ENCODE measurements around the gene NEDD4.
"Not testable (repeated sequence)": the region's sequence is repeated elsewhere in the genome, so short reads cannot be mapped to it uniquely, and the experiment has no call there.

Gene NEDD4

DNA sequence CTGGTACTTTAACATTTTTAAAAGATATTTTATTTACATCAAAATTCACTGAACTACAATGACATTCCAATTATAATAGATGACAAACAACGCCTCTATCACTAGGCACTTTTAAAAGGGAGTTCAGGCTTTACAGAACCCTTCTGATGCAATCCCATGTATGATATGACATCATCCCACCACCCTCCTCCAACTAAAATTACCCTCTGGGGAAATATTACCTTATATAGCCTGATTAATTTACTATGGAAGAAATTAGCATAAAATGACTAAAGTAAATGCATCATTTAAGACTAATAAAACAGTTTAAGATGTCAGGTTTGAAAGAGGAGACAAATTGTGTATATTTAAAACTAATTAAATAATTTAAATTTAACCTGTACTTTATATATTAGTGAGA lies 10.4 kb upstream of the NEDD4 start:
- DNase-seq = not testable (repeated sequence)

DNA sequence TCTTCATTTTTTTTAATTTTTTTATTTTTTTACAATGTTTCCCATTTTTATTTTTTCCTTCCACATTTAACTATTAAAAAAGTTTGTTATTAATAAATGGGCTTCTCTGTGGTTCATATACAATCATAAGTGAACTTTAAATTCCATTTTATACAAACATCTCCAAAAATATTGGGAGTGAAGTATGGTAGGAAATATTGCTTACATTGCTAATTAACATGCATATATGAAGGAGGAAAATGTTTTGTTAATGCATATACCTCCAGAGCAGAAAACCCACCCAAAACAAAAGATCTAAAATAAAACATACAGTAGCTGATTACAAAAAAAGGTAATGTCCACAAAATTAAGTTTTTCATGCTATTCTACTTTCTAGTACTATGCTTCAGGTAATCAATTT lies 9.9 kb upstream of the NEDD4 start:
- DNase-seq = not testable (repeated sequence)

DNA sequence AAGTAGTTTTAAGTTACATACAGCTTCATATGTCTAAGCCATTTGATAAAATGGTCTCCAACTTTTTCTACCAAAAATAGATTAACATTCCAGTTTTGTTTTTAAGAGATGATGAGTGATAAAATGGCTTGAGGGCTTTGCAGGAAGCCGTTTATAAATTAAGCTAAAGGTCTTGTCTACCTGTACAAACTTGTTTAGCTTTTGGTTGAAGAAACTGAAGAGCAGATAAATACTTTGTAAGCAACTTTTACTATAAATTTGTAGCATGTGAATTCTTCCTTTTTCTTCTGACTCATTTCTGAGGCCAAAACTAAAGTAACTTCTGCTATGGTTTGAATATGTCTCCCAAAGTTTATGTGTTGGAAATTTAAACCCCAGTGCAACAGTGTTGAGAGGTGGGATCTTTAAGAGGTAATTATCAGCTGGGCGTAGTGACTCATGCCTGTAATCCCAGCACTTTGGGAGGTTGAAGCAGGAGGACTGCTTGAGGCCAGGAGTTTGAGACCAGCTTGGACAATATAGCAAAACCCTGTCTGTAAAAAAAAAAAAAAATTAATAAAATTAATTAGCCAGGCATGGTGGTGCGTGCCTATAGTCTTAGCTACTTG lies 8.2 kb upstream of the NEDD4 start:
- DNase-seq = no peak

DNA sequence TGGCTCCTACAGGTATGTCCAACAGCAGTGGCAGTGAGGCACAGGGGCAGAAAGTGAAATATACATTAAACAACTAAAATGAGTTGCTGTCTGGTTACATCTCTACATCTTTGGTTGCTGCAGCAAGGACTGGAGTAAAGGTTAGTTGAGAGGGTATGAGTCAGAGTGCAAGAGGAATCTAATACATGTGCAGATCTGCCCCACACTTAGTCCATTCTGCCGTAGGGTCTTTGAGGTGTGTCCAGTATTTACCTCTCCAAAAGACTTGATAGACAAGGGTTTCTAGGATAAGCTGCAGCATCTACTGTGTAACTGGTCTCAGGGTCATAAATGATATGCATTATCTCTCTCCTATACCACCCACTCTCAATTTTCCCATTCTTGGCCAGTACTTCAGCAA lies 6.2 kb upstream of the NEDD4 start:
- no peak for DNase-seq

DNA sequence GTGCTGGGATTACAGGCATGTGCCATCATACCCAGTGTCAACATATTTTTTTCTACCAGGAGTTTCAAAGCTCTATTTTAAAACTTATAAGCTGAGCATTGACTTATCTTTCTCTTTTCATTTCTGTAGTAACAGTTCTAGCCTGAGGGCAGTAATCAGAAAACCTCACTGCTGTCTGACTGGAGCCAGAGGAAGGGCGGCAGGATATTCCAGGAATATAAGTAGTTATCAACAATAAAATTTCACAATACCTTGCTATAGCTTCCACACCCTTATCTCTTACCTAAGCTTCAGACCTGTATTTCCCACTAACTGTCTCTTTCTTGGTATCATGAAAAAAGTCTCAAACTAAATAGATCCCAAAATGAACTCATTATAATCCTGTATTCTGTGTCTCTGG lies 5.1 kb upstream of the NEDD4 start:
- no peak for DNase-seq

DNA sequence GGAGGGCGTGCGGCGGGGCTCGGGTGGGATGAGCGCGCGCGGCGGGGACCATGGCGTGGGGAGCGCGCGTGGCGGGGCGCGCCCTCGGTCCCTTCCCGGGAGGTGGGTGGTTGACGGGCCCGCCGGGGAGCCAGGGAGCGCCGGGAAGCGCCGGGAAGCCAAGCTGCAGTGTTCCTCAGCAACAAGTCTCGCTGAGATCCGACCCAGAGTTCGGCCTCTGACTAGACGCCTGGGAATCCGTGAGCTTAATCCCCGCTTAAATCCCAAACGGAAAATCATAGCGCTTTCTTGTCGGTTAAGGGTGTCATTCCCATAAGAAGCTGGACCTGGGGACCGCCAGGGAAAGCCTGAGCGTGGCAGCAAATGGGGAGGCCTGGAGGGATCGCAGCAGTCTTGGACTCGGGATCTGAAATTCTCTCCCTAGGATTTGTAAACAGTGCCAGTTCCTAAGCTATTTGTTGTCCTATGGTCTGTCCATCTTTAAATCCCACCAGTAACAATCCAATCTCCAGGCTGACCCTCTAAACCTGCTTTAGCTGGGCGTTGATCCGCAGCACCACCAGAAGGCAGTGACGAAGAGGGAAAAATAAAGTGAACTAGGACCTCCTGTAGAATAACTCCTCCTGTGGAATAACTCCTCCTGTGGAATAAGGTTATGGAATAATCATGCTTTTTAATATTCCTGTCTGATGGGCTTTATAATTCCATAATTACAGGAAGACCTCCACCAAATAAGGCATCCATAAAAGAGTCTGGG lies 570 bp upstream of the NEDD4 start:
- DNase-seq = peak; percentile 28

DNA sequence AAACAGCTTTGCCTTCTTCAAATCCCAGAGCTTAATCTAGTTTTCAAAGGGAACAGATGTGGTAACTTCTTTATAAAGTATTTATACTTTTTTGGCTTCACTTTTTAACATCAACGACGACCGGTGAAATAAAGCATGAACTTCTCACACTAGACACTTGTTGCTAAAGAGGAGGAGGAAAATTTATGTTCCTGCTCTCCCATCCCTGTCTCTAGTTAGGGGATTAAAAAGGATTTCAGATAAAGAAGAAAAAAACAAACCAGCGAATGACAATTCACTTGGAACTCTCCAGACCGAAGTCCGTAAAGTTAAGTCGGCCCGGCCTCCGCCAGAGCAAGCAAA lies 672 bp downstream of the NEDD4 start:
- DNase-seq = no peak

DNA sequence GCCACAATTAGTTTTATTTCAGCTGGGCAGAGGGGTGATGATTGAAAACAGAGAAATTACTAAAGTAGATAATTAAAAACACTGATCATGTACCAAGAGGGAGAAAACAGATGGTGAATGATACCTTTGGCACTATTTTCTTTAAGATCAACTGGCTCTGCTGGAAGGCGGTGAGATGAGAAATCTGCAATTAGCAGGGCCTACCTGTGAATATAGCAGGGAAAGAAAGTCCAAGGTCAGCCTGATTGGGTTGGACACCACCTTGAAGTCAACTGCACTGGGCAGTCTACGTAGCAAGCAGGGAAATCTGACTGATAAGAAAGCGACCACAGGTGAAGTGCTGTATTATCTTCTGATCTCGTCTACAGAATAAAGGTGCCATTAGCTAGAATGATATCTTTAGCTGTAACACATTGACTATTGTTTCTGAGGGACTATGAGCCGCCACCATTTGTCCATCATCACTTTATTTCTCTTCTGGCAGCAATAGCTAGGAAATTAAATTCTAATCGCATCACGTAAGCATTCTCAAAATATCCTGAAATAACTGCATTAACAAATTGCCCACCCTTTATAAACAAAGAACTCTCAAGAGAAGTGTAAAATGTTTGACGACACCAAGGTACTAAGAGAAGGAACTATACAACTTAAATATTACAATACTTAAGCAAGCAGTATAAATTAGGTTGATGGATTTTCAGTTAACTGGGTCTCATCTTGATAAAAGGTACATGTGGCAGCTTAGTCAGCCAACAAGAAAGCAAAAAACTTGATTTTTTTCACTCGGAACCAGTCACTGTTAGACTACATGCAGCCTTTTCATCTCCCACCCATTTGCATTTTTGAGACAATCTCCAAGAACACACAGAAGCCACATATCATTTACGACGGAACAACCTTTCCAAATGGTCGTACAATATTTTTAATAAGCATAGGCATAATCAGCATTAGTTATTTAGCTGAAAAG lies 1.3 kb downstream of the NEDD4 start:
- no peak for DNase-seq

DNA sequence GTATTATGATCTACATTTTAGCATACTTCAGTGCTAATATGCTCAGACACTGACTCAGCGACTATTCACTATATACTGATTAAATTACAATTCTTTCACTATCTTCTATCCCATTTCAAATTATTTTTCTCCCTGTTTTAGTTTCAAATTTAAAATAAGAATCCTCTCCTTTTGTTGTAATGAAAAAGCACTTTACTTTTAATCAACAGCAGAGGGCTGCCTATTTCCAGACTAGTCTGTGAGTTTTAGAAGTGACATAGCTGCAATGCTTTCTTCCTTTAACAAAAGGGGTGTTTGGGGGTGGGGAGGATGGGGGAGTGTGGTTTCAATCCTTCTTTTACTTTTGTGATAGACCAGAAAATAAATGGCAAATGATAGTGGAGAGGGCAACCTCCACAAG lies 2.4 kb downstream of the NEDD4 start:
- DNase-seq = no peak

DNA sequence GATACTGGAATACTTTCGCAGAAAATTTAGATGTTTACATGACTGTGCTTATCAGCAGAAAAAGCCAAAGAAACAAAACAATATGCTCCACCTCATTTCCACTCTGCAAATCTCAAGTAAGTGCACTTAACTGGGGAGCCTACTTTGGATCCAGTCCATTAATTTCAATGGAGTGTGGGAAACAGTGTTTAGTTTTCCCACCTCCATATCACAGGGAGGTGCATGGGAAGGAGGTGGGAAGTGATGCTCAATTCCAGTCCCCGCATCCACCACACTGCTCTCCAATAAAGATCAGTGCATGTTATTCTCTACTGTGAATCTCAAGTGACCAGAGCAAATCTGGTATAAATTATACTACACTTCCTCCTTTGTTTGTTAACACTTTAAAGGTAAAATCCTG lies 2.9 kb downstream of the NEDD4 start:
- DNase-seq = no peak

DNA sequence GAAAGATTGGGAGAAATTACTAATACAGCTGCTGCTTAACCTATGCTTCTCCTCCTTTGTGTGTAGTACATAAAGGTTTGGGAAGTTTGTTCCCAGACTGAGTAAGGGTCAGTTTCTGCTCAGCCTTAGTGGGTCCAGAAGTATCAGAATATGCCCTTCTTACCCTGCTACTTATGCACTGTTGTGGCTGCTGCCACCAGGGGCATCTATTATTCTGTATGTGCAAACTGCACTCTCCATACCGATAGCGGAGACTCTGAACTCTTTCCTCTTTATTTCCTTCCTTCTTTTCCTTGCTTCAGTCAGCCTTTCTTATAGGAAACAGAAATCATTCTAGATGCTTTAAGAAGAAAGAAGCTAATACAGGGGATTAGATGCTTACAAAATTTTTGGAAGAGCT lies 4.0 kb downstream of the NEDD4 start:
- DNase-seq = no peak

DNA sequence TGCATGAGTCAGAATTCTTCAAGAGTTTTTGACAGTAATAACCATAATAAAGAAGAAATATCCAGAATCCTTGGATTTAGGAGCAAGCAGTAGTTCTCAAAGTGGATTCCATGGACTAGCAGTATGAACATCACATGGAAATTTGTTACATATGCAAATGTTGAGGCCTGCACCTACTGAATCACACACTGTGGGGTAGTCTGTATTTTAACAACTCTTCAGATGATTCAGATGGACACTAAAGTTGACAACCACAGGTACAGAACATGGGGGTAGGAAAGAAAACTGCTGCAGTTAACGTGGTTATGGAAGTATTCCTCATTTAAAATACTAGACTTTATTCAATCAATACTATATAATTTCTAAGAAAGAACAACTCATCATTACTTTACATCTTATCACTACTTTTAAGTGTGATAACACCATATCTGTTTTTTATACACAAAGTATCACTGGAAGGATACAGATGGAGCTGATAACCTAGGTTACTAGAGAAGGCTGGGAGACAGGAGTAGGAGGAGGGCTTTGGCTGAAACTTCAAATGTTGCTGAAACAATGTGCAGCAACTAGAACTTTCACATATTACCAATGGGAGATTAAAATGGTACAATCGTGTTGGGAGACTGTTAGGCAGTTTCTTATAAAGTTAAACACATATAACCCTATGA lies 11.7 kb downstream of the NEDD4 start:
- no peak for DNase-seq

DNA sequence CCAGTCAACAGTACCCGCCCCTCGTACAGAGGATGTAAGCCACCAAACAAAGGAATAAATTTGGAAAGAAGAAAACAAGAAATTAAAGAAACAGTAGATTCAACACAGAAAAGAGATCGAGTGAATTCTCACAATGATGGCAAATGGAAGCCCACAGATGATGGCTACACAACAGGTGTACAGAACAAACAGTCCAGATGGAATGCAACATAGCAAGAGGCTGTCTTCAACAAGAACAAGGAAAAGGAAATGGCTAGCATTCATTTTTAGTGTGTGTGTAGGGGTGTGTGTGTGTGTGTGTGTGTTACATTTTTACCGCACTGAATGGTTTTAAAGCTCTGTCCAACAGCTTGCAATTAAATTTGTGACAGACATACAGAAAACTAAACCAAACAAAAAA lies 12.9 kb downstream of the NEDD4 start:
- no peak for DNase-seq

DNA sequence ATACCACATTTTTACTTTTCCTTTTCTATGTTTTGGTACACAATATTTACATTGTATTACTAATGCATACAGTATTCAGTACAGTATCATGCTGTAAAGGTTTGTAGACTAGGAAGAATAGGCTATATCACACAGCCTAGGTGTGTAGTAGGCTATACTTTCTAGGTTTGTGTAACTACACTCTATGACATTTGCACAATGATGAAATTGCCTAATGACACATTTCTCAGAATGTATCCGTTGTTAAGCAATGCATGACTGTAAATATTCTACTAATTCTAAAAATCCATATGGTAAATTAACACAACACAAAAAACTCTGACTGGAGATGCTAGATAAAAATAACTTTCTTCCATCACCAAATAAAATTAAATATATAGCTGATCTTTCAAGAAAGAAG lies 16.2 kb downstream of the NEDD4 start:
- DNase-seq = no peak

DNA sequence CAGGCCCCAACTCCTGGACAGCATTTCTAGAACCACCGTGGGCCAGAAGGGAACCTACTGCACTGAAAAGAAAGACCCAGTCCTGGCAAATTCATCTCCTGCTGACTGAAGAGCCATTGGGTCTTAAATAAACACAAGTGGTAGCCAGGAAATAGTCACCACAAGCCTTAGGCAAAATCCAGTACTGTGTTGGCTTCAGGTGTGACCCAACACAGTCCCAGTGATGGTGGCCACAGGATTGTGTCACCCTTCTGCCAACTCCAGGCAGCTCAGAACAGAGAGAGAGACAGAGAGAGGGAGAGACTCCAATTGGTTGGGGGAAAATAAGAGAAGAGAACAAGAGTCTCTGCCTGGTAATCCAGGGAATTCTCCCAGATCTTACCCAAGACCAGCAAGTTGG lies 23.1 kb downstream of the NEDD4 start:
- no peak for DNase-seq

DNA sequence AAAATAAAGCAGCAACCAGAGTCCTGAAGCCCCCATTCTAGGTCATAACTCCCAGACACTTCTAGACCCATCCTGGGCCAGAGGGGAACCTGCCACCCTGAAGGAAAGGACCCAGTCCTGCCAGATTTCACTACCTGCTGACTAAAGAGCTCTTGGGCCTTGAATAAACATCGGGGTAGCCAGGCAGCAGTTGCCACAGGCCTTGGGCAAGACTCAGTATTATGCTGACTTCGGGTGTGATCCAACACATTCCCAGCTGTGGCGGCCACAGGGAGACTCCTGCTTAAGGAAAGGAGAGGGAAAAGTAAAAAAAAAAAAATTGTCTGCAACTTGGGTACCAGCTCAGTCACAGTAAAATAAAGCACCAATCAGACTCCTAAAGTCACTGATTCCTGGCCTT lies 23.8 kb downstream of the NEDD4 start:
- DNase-seq = no peak

DNA sequence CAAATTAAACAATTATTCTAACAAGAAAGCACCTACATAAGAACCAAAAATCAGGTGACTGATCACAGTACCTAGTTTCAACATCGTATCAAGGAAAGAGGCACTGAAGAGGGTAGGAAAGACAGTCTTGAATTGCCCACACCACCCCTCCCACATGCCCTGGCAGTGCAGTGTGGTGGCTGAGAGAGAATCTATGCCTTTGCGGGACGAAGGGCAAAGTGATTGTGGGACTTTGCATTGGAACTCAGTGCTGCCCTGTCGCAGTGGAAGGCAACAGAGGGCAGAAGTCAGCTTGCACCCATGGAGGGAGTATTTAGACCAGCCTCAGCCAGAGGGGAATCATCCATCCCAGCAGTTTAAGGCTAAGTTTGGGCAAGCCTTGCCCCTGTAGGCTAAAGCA lies 24.5 kb downstream of the NEDD4 start:
- no peak for DNase-seq

DNA sequence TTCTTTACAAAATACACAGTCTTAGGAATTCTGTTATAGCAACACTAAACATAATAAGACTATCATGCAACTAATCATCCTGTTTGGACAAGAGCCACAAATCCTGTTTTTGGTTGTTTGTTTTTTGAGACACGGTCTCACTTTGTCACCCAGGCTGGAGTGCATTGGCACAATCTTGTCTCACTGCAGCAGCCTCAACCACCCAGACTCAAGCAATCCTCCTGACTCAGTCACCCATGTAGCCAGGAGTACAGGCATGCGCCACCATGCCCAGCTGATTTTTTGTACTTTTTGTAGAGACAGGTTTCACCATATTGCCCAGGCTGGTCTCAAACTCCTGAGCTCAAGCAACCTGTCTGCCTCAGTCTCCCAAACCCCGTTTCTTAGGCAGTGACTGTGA lies 28.3 kb downstream of the NEDD4 start:
- no peak for DNase-seq

DNA sequence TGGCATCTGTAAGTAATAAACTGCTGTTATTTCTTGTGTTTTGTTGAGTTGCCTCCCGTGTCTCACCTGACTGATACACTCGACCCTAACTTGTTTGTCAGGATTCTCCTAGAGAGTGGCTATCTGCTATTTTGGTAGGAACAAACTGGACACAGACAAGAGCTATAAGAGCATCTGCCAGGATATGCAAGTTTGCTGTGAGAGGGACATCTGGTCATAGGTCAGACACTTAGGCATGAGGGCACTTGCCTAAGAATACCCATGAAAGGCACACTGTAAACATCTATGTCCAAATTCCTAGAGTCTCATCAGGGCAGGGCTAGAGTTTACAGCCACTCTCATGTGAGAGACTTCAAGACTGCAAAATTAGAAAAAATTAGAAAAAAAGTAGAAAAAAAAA lies 32.5 kb downstream of the NEDD4 start:
- no peak for DNase-seq

DNA sequence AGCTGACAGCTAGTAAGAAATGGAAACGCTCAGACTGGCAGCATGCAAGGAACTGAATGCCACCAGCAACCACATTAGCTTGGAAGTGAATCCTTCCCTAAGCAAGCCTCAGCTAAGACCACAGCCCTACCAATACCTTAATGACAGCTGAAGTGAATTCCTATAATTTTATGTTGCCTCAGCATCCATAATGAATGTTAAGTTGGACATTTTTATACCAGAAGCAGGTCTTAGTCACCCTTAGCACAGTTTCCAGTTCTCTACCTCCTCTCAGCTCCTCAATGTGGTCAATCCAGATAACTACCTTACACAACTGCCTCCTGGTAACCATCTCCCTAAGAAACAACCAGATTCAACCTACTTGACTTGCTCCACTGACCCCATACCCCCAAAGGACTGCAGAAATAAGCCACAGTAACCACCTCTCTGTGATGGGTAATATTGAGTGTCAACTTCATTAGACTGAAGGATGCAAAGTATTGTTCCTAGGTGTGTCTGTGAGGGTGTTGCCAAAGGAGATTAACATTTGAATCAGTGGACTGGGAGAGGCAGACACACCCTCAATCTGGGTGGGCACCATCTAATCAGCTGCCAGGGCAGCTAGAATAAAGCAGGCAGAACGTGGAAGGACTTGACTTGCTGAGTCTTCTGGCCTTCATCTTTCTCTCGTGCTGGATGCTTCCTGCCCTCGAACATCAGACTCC lies 33.5 kb downstream of the NEDD4 start:
- DNase-seq = no peak

DNA sequence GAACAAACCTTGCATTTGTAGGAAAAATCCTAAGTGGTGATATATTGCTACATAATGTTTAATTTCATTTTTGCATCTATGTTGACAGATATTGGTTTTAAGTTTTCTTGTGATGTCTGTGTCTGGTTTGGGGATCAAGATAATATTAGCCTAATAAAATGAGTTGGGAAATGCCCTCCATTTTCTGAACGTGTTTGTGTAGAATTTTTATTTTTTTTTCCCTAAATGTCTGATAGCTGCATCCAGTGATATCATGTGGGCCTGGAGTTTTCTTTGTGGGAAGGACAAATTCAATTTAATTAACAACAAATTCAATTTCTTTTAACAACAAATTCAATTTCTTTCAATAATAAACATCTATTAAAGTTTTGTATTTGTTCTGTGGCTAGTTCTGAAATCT lies 35.1 kb downstream of the NEDD4 start:
- no peak for DNase-seq

DNA sequence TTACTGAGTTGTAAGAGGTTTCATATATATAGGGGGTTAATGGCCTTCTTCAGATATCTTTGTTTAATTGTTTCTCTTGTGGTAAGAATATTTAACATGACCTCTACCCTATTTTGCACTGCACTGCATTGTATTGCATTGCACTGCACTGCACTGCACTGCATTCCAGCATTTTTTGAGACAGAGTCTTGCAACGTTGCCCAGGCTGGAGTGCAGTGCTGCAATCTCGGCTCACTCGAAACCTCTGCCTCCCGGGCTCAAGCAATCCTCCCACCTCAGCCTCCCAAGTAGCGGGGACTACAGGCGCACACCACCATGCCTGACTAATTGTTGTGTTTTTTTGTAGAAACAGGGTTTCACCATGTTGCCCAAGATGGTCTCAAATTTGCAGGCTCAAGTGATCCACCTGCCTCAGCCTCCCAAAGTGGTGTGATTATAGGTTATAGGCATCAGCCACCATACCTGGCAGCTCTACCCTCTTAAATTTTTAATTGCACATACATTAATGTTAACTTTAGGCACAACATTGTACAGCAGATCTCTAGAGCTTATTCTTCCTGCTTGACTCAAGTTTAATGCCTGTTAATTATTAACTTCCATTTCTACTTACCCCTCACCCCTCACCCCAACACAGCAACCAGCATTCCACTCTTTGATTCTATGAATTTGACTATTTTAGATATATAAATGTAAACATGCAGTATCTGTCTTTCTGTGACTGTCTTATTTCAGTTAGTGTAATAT lies 38.4 kb downstream of the NEDD4 start:
- no peak for DNase-seq
